Amygdala (tissue), 56 donors: Measurements from ENCODE around the gene TNS1.
A peak's percentile ranks its signal among the peaks of the same experiment; 100 is the strongest.

Experiments
- DNase-seq, 56 donors: peaks; one replicate each; lab custom pipeline; 2025; lab: John Stamatoyannopoulos, UW

The TNS1 gene

GRCh38 chr2:217828336-217828735 lies 174.5 kb downstream of the TNS1 start:
- no peak for DNase-seq

- no peak for DNase-seq
Measured at GRCh38 chr2:217827430-217828201, 175.2 kb downstream of the TNS1 start.

GRCh38 chr2:217826991-217827390 lies 175.8 kb downstream of the TNS1 start:
- DNase-seq, result no peak

- no peak for DNase-seq
Measured at GRCh38 chr2:217826520-217826919, 176.3 kb downstream of the TNS1 start.

GRCh38 chr2:217825469-217826235 lies 177.1 kb downstream of the TNS1 start:
- DNase-seq, result no peak

GRCh38 chr2:217824223-217824622 lies 178.6 kb downstream of the TNS1 start:
- DNase-seq, result no peak

- no peak for DNase-seq
Measured at GRCh38 chr2:217823626-217824025, 179.2 kb downstream of the TNS1 start.

- no peak for DNase-seq
Measured at GRCh38 chr2:217822296-217823252, 180.2 kb downstream of the TNS1 start.

- no peak for DNase-seq
Measured at GRCh38 chr2:217821536-217822147, 181.2 kb downstream of the TNS1 start.

GRCh38 chr2:217820904-217821303 lies 181.9 kb downstream of the TNS1 start:
- DNase-seq, result no peak

GRCh38 chr2:217820091-217820819 lies 182.5 kb downstream of the TNS1 start:
- DNase-seq, result no peak

- DNase-seq, result no peak
Measured at GRCh38 chr2:217818293-217818850, 184.4 kb downstream of the TNS1 start.

GRCh38 chr2:217817466-217818292 lies 185.1 kb downstream of the TNS1 start:
- no peak for DNase-seq

- peak in 1 of 56 donors; percentile 15 for DNase-seq
Measured at GRCh38 chr2:217816396-217816869, 186.4 kb downstream of the TNS1 start.

- DNase-seq, result no peak
Measured at GRCh38 chr2:217813828-217814227, 189.0 kb downstream of the TNS1 start.

- DNase-seq, result no peak
Measured at GRCh38 chr2:217812170-217812569, 190.6 kb downstream of the TNS1 start.

- peak in 2 of 56 donors; percentile 23 to 24 for DNase-seq
Measured at GRCh38 chr2:217810260-217810659, 192.5 kb downstream of the TNS1 start.

- DNase-seq, result no peak
Measured at GRCh38 chr2:217809736-217810135, 193.1 kb downstream of the TNS1 start.
